ENCODE measurements around the gene TSEN15.
"Not testable (repeated sequence)": the region's sequence is repeated elsewhere in the genome, so short reads cannot be mapped to it uniquely, and the experiment has no call there.

TSEN15 gene

DNA sequence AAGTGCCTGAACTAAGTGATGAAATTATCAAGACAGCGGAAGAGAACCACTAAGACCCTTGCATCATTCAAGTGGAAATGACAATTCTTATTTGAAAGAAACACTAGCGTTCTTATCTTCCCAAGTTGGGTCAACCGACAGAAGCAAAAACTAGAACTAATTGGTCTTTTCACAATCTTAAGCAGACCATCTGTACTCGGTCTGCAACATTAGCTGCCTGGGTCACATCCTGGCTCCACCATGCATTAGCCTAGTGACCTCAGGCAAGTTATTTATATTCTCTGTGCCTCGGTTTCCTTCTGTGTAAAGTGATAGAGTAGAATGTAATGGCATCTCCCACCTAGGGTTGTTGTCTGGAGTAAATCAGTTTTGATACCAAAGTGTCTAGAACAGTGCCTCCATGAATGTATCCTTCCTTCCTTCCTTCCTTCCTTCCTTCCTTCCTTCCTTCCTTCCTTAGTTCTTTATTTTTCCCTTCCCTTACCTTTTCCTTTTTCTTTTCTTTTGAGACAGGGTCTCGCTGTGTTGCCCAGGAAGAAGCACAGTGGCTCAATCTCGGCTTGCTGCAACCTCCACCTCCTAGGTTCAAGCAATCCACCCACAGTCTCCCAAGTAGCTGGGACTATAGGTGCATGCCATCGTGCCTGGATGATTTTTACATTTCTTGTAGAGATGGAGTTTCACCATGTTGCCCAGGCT lies 20.0 kb upstream of the TSEN15 start:
- no peak for DNase-seq (ENCODE audit: low spot score)

DNA sequence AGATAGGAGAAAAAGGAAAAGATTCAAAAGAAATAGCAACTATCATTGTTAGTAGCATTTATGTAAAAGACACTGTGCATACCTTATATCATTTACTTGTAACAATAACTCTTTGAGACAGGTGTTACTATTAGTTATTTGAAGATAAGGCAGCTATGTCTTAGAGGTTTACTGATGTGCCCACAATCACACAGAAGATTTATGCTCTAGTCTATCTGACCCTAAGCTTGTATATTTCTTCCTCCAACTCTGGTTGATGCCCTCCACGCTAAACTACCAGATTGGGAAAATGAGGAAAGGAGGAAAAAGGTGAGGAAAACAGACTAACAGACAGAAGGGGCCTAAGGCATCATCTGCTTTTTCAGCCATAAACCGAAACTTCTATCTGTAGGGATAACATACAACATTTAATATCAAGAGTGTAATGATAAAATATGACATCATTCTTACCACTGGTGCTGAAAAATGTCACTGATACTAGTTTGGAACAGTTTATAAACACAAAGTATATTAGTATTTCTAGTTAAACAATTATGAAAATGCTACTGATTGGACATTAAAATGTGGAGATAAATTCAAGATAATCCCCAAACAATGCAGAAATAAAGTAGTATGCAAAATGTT lies 19.1 kb upstream of the TSEN15 start:
- DNase-seq (ENCODE audit: low spot score), result no peak

DNA sequence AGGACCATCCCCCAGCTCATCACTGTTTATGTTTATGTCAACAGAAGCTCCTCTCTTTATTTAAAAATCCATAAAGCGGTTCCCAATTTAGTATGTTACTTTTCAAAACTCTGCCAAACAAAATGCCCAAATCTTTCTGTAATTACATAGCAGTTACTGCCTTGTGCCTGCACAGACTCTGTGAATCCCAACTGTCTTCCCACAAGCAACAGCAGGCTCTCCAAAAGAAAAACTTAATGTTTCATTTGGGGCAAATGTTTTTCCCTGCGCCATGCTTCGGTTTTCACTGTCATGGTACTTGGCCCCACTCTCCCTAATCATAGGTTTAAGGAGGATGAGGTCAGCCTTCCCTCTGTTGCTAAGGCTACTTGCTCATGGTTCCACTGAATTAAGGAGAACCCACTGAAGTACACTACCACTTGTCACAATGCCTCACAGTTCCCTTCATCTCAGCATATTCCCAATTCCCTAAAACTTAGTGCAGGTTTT lies 18.6 kb upstream of the TSEN15 start:
- no peak for DNase-seq (ENCODE audit: low spot score)

DNA sequence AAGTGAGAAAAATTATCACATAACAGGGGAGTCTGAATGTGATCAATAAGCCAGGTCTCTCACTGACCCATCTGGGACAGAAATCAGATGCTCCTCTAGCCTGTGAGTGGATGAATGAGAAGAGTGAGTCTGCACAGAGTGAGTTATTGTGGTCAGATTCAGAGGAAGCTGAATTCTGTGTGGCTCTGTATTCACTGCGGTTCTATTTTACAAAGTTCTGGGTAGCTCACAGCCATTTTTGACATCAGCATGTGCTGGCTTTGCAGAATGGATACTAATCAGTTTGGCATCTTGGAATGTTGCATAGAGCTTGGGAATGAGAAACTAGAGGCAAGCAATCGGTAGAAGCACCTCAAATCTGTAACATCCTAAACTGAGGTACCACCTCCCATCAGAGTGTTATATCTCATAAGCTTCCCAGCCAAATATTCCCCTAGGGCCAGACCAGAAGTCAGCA lies 17.8 kb upstream of the TSEN15 start:
- DNase-seq (ENCODE audit: low spot score), result peak; percentile 51

DNA sequence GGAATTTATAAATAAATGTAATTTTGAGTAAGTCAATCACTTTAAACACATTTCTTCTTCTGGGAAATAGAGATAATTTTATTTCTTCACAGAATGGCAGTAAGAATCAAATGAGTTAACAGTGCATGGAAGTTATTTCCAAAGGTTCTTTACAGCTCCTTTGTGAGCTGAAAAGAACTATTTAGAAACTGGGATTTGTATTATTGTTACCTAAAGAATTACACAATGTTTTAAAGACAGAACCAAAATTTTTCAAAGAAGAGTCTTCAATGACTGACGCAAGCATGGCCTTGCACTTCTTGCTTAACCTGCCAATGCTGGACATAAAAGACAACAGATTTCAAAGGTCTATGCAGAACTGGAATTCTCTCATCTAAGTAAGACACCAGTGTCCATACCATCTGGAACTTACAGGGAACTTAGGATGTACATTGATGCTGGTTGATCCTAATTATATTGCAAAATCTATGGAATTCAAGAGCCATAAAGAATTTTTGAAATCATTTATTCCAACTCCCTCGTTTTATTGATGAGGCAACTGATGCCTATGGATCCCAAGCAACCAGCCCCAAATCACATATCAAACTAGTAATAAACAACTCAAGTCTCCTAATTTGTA lies 16.7 kb upstream of the TSEN15 start:
- DNase-seq (ENCODE audit: low spot score), result no peak

DNA sequence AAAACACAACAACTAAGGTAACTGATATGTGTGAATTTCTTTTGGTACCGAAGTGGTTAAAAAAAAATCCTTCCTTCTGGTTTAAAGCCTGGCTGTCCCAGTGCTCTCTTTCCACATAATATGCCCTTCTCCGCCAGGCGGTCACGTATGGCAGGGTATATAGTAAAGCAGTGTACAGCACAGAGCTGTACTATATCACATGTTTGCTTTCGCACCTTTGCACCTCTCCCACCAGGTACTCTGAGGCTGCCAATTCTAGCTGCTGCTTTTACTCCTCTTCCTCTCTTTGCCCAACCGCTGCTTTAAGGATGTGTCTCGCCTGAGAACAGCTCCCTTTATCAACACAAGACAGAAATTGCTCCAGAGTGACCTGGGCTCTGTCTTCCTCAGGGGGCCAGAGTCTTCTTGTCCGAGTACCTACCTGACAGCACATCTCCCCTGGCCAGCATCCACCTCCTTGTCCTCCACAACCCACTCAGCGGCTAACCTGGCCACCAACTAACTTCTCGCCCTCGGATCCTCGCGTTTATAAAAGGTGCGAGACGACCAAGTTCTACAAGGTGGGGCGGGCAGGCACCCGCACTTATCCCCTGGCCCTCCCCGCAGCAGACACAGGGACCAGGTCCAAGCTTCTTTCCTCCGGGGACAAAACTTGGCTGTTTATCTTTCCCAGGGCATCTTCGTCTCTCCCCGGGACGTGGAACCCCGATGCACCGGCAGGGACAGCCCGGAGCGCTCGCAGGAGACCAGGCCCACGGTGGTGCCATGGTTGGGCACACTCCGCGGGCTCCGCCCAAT lies 15.6 kb upstream of the TSEN15 start:
- no peak for DNase-seq (ENCODE audit: low spot score)

DNA sequence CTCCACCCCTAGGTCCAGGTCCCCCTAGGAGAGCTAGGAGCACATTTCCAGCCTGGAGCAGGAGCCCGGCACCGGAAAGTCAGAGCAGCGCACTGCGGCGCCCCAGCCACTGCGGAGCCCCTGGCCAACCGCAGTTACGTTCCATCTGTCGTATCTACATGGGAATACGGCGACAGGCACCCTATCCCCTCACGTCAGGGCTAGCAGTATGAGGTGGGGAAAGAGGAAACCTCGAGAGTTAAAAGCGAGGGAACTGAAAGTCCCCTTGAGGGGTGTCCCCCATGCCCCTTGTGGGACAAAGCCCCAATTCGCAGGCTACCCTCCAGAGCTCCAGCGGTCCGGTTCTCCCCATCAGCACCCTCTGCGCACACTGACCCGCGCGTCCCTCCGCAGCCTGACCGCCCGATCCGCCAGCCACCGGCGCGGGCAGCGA lies 15.0 kb upstream of the TSEN15 start:
- peak; percentile 51 for DNase-seq (ENCODE audit: low spot score)

DNA sequence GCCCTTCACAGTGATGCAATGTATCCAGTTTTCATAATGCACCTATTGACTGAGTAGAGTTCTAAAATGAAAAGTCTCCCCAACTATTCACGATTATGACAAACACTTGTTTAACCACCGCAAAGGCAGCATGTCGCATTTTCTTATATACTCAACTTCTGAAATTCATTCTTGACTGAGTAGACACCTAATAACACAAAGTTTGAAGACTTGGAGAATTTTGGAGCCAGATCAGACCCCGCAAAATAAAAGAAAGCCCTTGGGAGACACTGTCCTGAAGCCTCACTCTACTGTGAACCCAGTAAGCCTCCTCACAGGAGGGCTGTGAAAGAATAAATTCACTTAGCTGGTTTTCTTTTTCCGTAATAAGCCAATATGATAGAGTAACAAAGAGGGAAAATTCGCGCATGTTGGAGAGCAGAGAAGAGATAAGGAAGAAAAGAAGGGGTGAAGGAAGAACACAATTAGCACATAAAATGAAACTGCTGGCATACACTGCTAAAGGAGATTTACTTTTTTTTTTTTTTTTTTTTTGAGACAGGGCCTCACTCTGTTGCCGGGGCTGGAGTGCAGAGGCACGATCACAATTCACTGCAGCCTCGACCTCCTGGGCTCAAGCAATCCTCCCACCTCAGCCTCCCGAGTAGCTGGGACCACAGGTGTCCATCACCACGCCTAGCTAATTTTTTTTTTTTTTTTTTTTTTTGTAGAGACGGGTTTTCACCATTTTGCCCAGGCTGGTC lies 13.5 kb upstream of the TSEN15 start:
- no peak for DNase-seq (ENCODE audit: low spot score)

DNA sequence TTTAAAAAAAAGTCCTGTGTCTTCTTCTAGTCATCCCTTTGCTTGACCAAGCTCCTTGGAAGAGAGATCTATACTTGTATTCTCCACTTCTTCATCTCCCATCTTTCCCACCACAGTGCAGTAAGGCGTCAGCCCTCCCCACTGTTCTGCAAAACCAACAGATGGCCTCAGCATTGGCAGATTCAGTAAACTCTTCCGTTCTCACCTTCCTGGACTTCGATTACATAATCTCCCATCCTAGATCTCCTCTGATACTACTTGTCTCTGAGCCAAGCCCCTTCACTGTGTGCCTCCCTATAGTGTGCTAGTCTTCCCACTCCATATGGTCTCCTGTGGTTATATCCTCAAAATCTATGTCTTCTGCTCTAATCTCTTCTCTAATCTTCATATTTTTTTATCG lies 12.4 kb upstream of the TSEN15 start:
- DNase-seq (ENCODE audit: low spot score), result no peak

DNA sequence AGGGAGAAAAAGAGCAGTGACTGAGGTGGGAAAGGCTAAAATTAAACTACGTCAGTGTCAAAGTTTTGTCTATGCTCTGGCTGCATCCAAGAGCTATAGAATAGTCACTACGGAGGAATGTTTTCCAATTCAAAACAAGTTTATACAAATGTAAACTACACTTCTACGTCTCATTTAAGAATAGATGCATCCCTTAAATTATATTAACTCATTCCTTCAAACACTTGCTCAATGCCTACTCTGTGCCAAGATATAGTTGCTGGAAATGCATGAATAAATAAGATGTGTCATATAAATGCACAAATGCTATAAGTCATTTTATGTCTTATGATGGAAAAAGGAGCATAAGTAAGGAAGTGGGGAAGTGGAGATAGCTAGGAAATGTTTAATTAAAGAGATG lies 9.8 kb upstream of the TSEN15 start:
- no peak for DNase-seq (ENCODE audit: low spot score)

DNA sequence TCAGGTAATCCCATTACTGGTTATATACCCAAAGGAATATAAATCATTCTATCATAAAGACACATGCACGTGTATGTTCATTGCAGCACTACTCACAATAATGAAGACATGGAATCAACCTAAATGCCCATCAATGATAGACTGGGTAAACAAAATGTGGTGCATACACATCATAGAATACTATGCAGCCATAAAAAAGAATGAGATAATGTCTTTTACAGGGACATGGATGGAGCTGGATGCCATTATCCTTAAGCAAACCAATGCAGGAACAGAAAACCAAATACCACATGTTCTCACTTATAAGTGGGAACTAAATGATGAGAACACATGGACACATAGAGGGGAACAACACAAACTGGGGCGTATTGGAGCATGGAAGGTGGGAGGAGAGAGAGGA lies 8.2 kb upstream of the TSEN15 start:
- not testable (repeated sequence) for DNase-seq (ENCODE audit: low spot score)

DNA sequence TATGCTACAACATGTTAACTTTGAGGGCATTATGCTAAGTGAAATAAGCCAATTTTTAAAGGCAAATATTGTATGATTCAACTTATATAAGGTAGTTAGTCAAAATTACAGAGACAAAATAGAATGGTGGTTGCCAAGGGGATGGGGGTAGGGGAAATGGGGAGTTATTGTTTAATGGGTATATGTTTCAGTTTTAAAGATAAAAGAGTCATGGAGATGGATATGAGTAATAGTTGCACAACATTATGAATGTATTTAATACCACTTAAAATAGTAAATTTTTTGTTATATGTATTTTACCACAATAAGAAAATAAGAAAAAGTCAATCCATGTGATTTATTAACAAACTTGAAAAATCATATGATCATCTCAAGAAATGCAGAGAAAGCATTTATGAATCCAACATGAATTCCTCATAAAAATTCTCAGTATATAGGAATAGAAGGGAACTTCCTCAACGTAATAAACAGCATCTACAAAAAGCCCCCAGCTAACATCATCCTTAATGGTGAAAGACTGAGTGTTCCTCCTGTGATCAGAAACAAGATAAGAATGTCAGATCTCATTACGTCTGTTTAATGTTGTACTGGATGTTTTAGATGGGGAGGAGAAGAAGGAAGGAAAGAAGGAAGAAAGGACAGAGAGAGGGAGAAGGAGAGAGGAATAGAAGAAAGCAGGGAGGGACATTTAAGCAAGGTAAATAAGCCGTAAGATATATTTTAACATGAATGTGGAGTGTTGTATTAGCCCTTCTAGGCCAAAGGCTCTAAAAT lies 6.7 kb upstream of the TSEN15 start:
- no peak for DNase-seq (ENCODE audit: low spot score)

DNA sequence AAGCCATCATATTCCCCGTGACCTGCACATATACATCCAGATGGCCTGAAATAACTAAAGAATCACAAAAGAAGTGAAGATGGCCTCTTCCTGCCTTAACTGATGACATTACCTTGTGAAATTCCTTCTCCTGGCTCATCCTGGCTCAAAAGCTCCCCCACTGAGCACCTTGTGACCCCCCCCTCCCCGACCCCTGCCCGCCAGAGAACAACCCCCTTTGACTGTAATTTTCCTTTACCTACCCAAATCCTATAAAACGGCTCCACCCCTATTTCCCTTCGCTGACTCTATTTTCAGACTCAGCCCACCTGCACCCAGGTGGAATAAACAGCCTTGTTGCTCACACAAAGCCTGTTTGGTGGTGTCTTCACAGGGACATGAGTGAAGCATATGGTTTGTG lies 4.0 kb upstream of the TSEN15 start:
- DNase-seq (ENCODE audit: low spot score), result not testable (repeated sequence)

DNA sequence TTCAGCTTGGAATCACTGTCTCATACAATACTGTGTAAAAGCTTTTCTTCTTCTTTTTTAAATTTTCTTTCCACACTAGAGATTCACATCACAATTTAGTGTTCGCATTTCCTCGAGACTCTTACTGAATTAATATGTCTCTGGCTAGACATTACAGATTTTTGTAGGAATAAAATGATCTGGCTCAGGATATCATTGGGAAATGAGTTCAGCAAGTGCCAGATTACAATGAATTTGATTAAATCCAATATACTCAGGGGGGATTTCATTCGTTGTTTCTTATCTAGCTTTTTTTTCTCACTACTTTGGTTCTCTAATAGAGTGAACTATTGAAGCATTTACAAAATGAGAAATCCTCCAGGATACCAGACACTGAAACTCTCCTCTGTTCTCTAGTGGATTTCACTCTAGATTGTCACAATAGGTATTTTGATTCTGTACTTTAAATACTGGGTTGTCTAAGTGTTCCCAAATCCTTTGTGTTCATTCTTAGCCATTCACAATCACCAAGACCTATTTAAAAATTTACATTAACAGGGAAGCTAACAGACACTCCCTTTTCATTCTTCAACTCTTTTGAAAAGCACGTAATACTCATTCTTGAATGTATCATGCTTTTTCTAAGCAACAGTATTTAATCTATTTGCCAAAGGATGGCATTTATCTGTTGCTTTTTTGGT lies 2.8 kb upstream of the TSEN15 start:
- no peak for DNase-seq (ENCODE audit: low spot score)

DNA sequence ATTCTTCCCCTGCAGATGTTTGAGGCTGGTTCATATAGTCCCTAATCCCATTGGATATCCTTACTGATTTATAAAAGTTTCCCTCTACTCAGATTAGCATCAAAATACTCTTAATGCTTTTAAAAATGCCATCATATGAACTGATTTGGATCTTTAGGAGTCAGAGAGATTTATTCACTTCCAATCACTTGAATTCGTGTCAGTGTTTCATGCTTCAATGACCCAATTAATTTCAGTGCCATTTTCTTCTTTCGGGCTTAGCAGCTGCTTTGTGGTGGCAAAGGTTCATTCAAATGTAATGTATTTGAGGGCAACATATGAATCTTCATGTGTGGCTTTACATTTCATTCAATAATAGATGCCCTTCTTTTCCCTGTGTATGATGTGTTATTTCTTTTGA lies 2.2 kb upstream of the TSEN15 start:
- no peak for DNase-seq (ENCODE audit: low spot score)

DNA sequence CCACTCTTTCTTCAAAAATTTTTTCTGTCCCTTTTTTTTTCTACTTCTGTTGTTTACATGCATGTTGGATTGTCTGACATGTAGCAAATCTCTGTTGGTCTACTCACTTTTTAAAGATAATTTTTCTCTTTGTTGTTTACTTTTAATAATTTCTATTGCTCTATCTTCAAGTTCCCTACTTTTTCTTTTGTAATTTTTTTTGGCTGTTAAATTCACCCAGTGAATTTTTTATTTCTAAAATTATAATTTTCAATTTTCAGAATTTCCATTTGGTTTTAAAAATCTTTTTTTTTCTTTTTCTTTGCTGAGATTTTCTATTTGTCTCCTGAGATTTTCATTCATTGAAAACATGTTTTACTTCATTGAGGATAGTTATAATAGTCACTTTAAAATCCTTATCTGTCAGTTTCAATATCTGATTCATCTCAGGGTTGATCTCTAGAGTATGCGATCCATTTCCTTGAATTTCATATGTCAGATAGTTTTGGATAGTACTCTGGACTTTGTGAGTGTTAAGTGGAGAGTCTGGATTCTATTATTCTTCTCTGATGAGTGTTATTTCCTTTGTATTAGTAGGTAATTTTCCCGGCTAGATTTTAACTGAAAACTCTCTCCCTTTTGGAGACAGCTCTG lies 1.6 kb upstream of the TSEN15 start:
- no peak for DNase-seq (ENCODE audit: low spot score)

DNA sequence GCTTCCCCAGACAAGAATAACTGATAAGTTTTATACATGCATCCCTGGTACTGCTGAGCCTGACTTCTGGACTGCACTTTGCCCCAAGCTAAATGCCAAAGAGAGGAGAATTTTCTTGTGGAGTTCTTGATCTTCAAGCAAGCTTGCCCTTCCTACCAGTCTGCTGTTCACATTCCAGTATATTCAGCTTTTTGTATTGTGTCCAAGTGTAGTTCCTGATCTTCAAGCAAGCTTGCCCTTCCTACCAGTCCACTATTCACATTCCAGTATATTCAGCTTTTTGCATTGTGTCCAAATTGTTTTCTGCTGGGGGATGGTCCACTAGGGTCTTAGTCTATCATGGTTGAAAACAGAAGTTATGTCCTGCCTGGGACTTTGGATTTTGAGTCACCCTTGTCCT lies 894 bp upstream of the TSEN15 start:
- no peak for DNase-seq (ENCODE audit: low spot score)

DNA sequence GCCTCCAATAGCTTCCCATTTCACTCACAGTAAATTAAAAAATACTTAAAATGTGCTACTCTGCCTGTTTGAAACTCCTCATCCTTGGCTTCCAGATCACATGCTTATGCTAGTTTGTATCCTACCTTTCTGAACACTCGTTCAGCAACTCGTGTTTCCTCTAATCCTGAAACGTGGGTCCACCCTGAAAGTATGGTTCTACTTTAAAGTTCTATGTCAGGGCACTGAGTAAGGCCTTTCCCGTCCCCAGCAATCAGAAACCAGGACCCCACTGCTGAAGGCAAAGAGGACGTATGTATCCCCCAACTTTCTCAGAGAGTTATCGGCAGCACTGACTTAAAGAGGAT lies 419 bp upstream of the TSEN15 start:
- no peak for DNase-seq (ENCODE audit: low spot score)

DNA sequence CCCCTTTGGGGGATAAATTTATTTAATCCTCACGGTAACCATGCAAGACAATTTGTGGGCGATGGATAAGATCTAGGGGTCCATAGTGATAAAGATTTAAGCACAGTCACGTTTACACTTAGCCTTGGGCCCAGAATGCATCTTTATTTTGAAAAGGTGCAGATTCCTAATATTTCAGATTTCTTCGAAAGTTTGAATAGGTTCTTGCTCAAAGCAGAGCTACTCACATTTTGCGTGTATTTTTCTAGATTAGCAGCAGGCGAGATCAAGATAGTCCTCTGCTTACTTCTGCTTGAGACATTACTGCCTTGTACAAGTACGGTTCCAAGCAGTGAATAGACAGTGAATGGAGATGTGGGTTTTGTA lies 647 bp downstream of the TSEN15 start:
- no peak for DNase-seq (ENCODE audit: low spot score)

DNA sequence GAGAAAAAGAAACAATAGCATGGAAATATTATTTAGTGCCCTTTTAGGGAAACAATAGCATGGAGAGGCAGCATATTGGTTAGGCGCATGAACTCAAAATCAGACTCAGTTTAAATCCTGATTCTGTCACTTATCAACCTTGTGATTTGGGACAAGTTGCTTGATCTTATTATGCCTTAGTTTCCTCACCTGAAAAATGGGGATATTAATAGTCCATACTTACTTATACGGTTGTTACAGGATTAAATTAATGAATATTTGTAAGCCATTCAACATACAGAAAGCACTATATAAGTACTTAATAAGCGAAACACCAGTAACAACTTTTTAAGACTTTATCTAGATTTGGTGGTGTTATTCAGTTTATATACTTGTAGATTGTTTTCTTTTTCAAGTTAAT lies 1.2 kb downstream of the TSEN15 start:
- no peak for DNase-seq (ENCODE audit: low spot score)

All from AG20443 (cell line).